WTC11 (cell line): ENCODE results near the gene MRE11. TPM values are rescaled to one million over a fixed set of nuclear protein-coding genes. Genes with fewer than 3 reads are reported as not detected.

ENCODE experiments used
- ATAC-seq: fragments of 200-7000 bp; cut with Tn5 transposase; 2 replicates; pipeline ENCODE4 v1.10.0; 2021; ENCODE audit warnings: mild to moderate bottlenecking, moderate library complexity
- CTCF ChIA-PET: fragments of 300-600 bp; sonication (Branson Sonifier 250); formaldehyde crosslinking; loops from one replicate; lab custom pipeline; 2021; ENCODE audit warnings: antibody characterized with exemption; lab: Charles Lee
- POLR2A ChIA-PET: fragments of 350-600 bp; sonication (Branson Sonifier 250); formaldehyde crosslinking; loops from one replicate; lab custom pipeline; 2021; ENCODE audit warnings: antibody characterized with exemption; lab: Charles Lee
- DNase-seq: peaks from one replicate; pipeline ENCODE4 v3.0.0; 2021; ENCODE audit warnings: low spot score
- H3K27ac Mint-ChIP-seq: 2 replicates; pipeline ENCODE4 v1.8.0; 2021; ENCODE audit warnings: mixed read lengths
- H3K27me3 Mint-ChIP-seq: 2 replicates; pipeline ENCODE4 v1.8.0; 2021; ENCODE audit warnings: low read depth, mild to moderate bottlenecking, moderate library complexity, mixed read lengths
- H3K36me3 Mint-ChIP-seq: 2 replicates; pipeline ENCODE4 v1.8.0; 2021; ENCODE audit warnings: mixed read lengths
- H3K4me1 Mint-ChIP-seq: 2 replicates; pipeline ENCODE4 v1.8.0; 2022; ENCODE audit warnings: mixed read lengths
- H3K4me3 Mint-ChIP-seq: 2 replicates; pipeline ENCODE4 v1.8.0; 2021; ENCODE audit warnings: mild to moderate bottlenecking, moderate library complexity, mixed read lengths
- H3K9me3 Mint-ChIP-seq: 2 replicates; pipeline ENCODE4 v1.8.0; 2021; ENCODE audit warnings: mixed read lengths
- AFF4 ChIP-seq: sonication (generic); formaldehyde crosslinking; IDR thresholded peaks from 2 replicates; pipeline ENCODE4 v1.8.1; 2023; ENCODE audit warnings: mild to moderate bottlenecking, missing genetic modification reagents, borderline replicate concordance
- AR ChIP-seq: fragments of 250-450 bp; sonication (Bioruptor Pico); IDR thresholded peaks from 2 replicates; pipeline ENCODE4 v1.9.0; 2021; ENCODE audit warnings: mild to moderate bottlenecking
- ESRRA ChIP-seq: sonication (generic); formaldehyde crosslinking; IDR thresholded peaks from 2 replicates; pipeline ENCODE4 v1.8.1; 2022; ENCODE audit warnings: mild to moderate bottlenecking, missing genetic modification reagents, borderline replicate concordance
- ETV6 ChIP-seq: sonication (generic); formaldehyde crosslinking; IDR thresholded peaks from 2 replicates; pipeline ENCODE4 v1.8.1; 2022; ENCODE audit warnings: mild to moderate bottlenecking, missing genetic modification reagents
- GABPB1 ChIP-seq: sonication (generic); formaldehyde crosslinking; IDR thresholded peaks from 2 replicates; pipeline ENCODE4 v1.8.1; 2023; ENCODE audit warnings: mild to moderate bottlenecking, missing genetic modification reagents
- HMGA2 ChIP-seq: fragments of 250-450 bp; sonication (Bioruptor Pico); IDR thresholded peaks from 2 replicates; pipeline ENCODE4 v1.4.0; 2021; ENCODE audit warnings: mild to moderate bottlenecking, moderate library complexity
- IRF2 ChIP-seq: sonication (generic); formaldehyde crosslinking; IDR thresholded peaks from 2 replicates; pipeline ENCODE4 v1.8.0; 2022; ENCODE audit warnings: low read depth, missing genetic modification reagents, borderline replicate concordance
- MAX ChIP-seq: sonication (generic); formaldehyde crosslinking; IDR thresholded peaks from 2 replicates; pipeline ENCODE4 v1.8.0; 2022; ENCODE audit warnings: mild to moderate bottlenecking, missing genetic modification reagents
- NR1H2 ChIP-seq: sonication (generic); formaldehyde crosslinking; IDR thresholded peaks from 2 replicates; pipeline ENCODE4 v1.9.0; 2021; ENCODE audit warnings: mild to moderate bottlenecking, moderate library complexity, missing genetic modification reagents
- OVOL2 ChIP-seq: fragments of 250-450 bp; sonication (Bioruptor Pico); IDR thresholded peaks from 2 replicates; pipeline ENCODE4 v1.9.0; 2021; ENCODE audit warnings: mild to moderate bottlenecking, borderline replicate concordance
- SP1 ChIP-seq: sonication (generic); formaldehyde crosslinking; conservative IDR thresholded peaks from 2 replicates; pipeline ENCODE4 v1.8.1; 2022; ENCODE audit warnings: missing genetic modification reagents
- ZNF232 ChIP-seq: sonication (generic); formaldehyde crosslinking; IDR thresholded peaks from 2 replicates; pipeline ENCODE4 v1.8.0; 2022; ENCODE audit warnings: mild to moderate bottlenecking, missing genetic modification reagents
- ZNF396 ChIP-seq: fragments of 250-450 bp; sonication (Bioruptor Pico); IDR thresholded peaks from 2 replicates; pipeline ENCODE4 v1.8.0; 2021; ENCODE audit warnings: mild to moderate bottlenecking, moderate library complexity, borderline replicate concordance
- ZNF416 ChIP-seq: fragments of 250-450 bp; sonication (Bioruptor Pico); IDR thresholded peaks from 2 replicates; pipeline ENCODE4 v1.9.0; 2021; ENCODE audit warnings: mild to moderate bottlenecking, inconsistent platforms
- total RNA-seq: library from RNA; stranded (reverse); gene quantifications from 3 replicates; pipeline ENCODE4 v1.2.3, GENCODE V29; 2021
- TF ChIP-seq, protein P1 (sequence below): sonication (generic); formaldehyde crosslinking; IDR thresholded peaks from 2 replicates; pipeline ENCODE4 v1.8.0; 2023; ENCODE audit warnings: mild to moderate bottlenecking, missing genetic modification reagents
- TF ChIP-seq, protein P2 (sequence below): sonication (generic); formaldehyde crosslinking; IDR thresholded peaks from 2 replicates; pipeline ENCODE4 v1.8.0; 2022; ENCODE audit warnings: mild to moderate bottlenecking, missing genetic modification reagents
- TF ChIP-seq, protein P3 (sequence below): sonication (generic); formaldehyde crosslinking; IDR thresholded peaks from 2 replicates; pipeline ENCODE4 v1.8.0; 2023; ENCODE audit warnings: missing genetic modification reagents, mild to moderate bottlenecking, borderline replicate concordance

Gene MRE11
- total RNA-seq, 1 experiment from 2014 or later = 34.3 TPM

DNA sequence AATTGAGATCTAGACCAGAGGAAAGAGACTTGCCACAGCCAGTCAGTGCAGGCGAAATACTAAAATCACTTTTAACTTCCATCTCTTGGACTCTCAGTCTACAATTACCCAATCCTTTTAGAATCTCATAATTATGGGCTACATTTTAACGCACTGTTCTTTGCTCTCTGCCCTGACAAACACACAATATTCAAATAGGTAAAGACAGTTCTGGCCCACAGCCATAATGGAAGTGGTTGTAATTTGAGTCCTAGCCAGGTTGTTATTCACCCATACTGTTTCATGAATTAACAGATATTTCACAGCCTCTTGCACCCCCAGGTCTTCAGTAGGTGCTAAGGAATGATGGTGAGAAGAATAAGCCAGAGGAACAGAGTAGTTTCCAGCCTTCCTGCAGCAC is 19.4 kb upstream of the MRE11 start:
- ATAC-seq (no peak), DNase-seq (no peak)
- ChIA-PET CTCF (interaction anchor here (0.9 to 1.6 kb wide), 6 partner anchors 8 to 617 kb away, joined by 3 to 12 read pairs (median 4); no protein-coding TSS in a partner anchor), POLR2A (no interaction called here)
- Mint-ChIP-seq H3K4me1 (peaks cover 5% of the 10 kb centered on the region), H3K36me3 (no peaks in the 10 kb centered on the region), H3K9me3 (peaks cover 5% of the 10 kb centered on the region), H3K27me3 (peaks cover 62% of the 10 kb centered on the region), H3K27ac (no peak overlapping the region), H3K4me3 (peak overlapping the region; percentile 70; the same call in 1 of the 2 replicates)
- TF ChIP-seq ZNF416 (CRISPR knock-in tag) (no peak), ESRRA (CRISPR knock-in tag) (no peak), ZNF232 (CRISPR knock-in tag) (no peak), IRF2 (no peak), ETV6 (CRISPR knock-in tag) (no peak), ZNF396 (CRISPR knock-in tag) (no peak), GABPB1 (CRISPR knock-in tag) (no peak), NR1H2 (CRISPR knock-in tag) (no peak), HMGA2 (CRISPR knock-in tag) (no peak), OVOL2 (CRISPR knock-in tag) (no peak)
- TF ChIP-seq, protein P1, sequence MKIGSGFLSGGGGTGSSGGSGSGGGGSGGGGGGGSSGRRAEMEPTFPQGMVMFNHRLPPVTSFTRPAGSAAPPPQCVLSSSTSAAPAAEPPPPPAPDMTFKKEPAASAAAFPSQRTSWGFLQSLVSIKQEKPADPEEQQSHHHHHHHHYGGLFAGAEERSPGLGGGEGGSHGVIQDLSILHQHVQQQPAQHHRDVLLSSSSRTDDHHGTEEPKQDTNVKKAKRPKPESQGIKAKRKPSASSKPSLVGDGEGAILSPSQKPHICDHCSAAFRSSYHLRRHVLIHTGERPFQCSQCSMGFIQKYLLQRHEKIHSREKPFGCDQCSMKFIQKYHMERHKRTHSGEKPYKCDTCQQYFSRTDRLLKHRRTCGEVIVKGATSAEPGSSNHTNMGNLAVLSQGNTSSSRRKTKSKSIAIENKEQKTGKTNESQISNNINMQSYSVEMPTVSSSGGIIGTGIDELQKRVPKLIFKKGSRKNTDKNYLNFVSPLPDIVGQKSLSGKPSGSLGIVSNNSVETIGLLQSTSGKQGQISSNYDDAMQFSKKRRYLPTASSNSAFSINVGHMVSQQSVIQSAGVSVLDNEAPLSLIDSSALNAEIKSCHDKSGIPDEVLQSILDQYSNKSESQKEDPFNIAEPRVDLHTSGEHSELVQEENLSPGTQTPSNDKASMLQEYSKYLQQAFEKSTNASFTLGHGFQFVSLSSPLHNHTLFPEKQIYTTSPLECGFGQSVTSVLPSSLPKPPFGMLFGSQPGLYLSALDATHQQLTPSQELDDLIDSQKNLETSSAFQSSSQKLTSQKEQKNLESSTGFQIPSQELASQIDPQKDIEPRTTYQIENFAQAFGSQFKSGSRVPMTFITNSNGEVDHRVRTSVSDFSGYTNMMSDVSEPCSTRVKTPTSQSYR (CRISPR knock-in tag) = no peak
- TF ChIP-seq, protein P2, sequence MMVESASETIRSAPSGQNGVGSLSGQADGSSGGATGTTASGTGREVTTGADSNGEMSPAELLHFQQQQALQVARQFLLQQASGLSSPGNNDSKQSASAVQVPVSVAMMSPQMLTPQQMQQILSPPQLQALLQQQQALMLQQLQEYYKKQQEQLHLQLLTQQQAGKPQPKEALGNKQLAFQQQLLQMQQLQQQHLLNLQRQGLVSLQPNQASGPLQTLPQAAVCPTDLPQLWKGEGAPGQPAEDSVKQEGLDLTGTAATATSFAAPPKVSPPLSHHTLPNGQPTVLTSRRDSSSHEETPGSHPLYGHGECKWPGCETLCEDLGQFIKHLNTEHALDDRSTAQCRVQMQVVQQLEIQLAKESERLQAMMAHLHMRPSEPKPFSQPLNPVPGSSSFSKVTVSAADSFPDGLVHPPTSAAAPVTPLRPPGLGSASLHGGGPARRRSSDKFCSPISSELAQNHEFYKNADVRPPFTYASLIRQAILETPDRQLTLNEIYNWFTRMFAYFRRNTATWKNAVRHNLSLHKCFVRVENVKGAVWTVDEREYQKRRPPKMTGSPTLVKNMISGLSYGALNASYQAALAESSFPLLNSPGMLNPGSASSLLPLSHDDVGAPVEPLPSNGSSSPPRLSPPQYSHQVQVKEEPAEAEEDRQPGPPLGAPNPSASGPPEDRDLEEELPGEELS (CRISPR knock-in tag) = no peak

DNA sequence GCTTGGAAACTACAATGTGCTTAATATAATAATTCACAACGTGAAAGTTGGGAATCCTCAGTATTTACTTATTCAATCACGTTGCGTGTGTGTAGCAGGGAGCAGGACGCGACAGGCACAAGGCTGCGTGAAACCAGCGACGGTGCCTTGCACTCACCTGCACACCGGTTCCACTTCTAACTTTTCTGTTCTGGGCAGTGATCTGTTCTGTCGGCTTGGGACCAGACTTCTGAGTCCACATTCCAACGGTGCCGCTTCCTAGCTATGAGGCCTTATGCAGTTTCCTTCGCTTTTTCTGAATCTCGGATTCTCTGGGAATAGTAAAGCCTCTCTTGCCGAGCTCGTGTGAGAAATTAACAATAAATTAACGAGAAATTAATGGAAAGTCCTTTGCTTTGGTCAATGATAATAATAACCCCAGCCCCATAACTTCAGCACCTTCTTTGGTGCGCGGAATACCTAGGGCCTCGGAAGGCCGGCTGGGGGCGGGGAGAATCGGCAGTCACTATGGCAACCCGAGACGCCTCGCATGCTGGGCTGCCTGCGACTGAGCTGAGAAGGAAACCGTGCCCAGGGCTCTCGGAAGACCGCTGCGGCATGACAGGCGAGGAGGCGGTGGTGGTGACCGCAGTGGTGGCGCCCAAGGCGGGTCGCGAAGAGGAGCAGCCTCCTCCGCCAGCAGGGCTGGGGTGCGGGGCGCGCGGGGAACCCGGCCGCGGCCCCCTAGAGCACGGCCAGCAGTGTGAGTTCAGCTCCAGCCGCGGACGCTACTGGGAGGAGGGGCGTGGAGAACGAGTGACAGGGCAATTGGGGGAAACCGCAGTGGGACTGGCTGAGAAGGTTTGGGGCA is 18.5 kb upstream of the MRE11 start, which contains the start of gene C11orf97:
Gene C11orf97, plus strand, starts transcription at position 530 of the 850 bp plus-strand sequence. Its CDS starts 68 bp downstream, at position 598.
- DNase-seq (peak; percentile 86), ATAC-seq (peak; percentile 99)
- peaks cover 5% of the 10 kb centered on the region for H3K9me3 Mint-ChIP-seq
- ChIA-PET CTCF (interaction anchor here (0.7 to 1.6 kb wide), 8 partner anchors 9 to 616 kb away, joined by 3 to 12 read pairs (median 4); no protein-coding TSS in a partner anchor), POLR2A (interaction anchor here (0.9 kb wide), 1 partner anchor 728 kb away, joined by 4 read pairs; the partner anchor contains the start of gene MED17)
- H3K4me1 Mint-ChIP-seq = peaks cover 5% of the 10 kb centered on the region
- H3K36me3 Mint-ChIP-seq = no peaks in the 10 kb centered on the region
- H3K4me3 Mint-ChIP-seq = peak within 1 kb of the TSS; percentile 70
- peaks cover 61% of the 10 kb centered on the region for H3K27me3 Mint-ChIP-seq
- no peak within 1 kb of the TSS for H3K27ac Mint-ChIP-seq
- TF ChIP-seq, protein P3, sequence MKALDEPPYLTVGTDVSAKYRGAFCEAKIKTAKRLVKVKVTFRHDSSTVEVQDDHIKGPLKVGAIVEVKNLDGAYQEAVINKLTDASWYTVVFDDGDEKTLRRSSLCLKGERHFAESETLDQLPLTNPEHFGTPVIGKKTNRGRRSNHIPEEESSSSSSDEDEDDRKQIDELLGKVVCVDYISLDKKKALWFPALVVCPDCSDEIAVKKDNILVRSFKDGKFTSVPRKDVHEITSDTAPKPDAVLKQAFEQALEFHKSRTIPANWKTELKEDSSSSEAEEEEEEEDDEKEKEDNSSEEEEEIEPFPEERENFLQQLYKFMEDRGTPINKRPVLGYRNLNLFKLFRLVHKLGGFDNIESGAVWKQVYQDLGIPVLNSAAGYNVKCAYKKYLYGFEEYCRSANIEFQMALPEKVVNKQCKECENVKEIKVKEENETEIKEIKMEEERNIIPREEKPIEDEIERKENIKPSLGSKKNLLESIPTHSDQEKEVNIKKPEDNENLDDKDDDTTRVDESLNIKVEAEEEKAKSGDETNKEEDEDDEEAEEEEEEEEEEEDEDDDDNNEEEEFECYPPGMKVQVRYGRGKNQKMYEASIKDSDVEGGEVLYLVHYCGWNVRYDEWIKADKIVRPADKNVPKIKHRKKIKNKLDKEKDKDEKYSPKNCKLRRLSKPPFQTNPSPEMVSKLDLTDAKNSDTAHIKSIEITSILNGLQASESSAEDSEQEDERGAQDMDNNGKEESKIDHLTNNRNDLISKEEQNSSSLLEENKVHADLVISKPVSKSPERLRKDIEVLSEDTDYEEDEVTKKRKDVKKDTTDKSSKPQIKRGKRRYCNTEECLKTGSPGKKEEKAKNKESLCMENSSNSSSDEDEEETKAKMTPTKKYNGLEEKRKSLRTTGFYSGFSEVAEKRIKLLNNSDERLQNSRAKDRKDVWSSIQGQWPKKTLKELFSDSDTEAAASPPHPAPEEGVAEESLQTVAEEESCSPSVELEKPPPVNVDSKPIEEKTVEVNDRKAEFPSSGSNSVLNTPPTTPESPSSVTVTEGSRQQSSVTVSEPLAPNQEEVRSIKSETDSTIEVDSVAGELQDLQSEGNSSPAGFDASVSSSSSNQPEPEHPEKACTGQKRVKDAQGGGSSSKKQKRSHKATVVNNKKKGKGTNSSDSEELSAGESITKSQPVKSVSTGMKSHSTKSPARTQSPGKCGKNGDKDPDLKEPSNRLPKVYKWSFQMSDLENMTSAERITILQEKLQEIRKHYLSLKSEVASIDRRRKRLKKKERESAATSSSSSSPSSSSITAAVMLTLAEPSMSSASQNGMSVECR = peak; percentile 88; the same call in 1 of the 2 replicates
- TF ChIP-seq AFF4 = no peak
- TF ChIP-seq AR (CRISPR knock-in tag) = no peak
- TF ChIP-seq MAX = peak; percentile 68
- peak; percentile 39; the same call in 1 of the 2 replicates for TF ChIP-seq SP1 (CRISPR knock-in tag)
